Effector memory CD8-positive, alpha-beta T cell (primary cell): ENCODE data around the gene XXYLT1.

Experiments used
- ATAC-seq: fragments of 150-1000 bp; cut with Tn5 transposase; replicated peaks from 2 replicates; pipeline ENCODE4 v1.10.0; 2021; ENCODE audit warnings: mild to moderate bottlenecking, moderate library complexity
- DNase-seq, 3 experiments: peaks; one replicate each; pipeline ENCODE4 v3.0.0; 2021
- H3K27ac Mint-ChIP-seq, 2 donors: one replicate each; pipeline ENCODE4 v1.8.0; 2022; ENCODE audit warnings: mild to moderate bottlenecking in 2 of 2, mixed read lengths in 2 of 2, moderate library complexity in 2 of 2
- H3K27me3 Mint-ChIP-seq, 2 donors: one replicate each; pipeline ENCODE4 v1.8.0; 2022; ENCODE audit warnings: mixed read lengths in 2 of 2
- H3K36me3 Mint-ChIP-seq: one replicate; pipeline ENCODE4 v1.8.0; 2022; ENCODE audit warnings: mild to moderate bottlenecking, moderate library complexity, mixed read lengths; ENCODE audit not compliant: insufficient read depth
- H3K4me1 Mint-ChIP-seq, 2 donors: one replicate each; pipeline ENCODE4 v1.8.0; 2022; ENCODE audit warnings: low read depth in 2 of 2, mixed read lengths in 2 of 2
- H3K4me3 Mint-ChIP-seq, 2 donors: one replicate each; pipeline ENCODE4 v1.8.0; 2022; ENCODE audit warnings: mild to moderate bottlenecking in 2 of 2, mixed read lengths in 2 of 2, moderate library complexity in 2 of 2
- H3K9me3 Mint-ChIP-seq, 2 donors: one replicate each; pipeline ENCODE4 v1.8.0; 2022; ENCODE audit warnings: mixed read lengths in 2 of 2

Gene XXYLT1

GRCh38 chr3:195066441-195066841 is 204.5 kb downstream of the XXYLT1 start:
- ATAC-seq (no peak), DNase-seq (no peak)
- H3K4me1 Mint-ChIP-seq, result no peaks in the 10 kb centered on the region
- H3K4me3 Mint-ChIP-seq, result no peak overlapping the region
- peaks cover 6% of the 10 kb centered on the region for H3K36me3 Mint-ChIP-seq
- H3K27ac Mint-ChIP-seq, result peak overlapping the region in 1 of 2 donors; percentile 38
- H3K27me3 Mint-ChIP-seq, result peaks cover 14 to 15% of the 10 kb centered on the region in 2 donors
- no peaks in the 10 kb centered on the region for H3K9me3 Mint-ChIP-seq

GRCh38 chr3:195065864-195066185 is 205.1 kb downstream of the XXYLT1 start:
- H3K4me3 Mint-ChIP-seq, result no peak overlapping the region
- DNase-seq (no peak), ATAC-seq (no peak)
- no peaks in the 10 kb centered on the region for H3K9me3 Mint-ChIP-seq
- H3K27me3 Mint-ChIP-seq, result peaks cover 18 to 21% of the 10 kb centered on the region in 2 donors
- peak overlapping the region in 1 of 2 donors; percentile 67 for H3K27ac Mint-ChIP-seq
- H3K4me1 Mint-ChIP-seq, result no peaks in the 10 kb centered on the region
- peaks cover 6% of the 10 kb centered on the region for H3K36me3 Mint-ChIP-seq

GRCh38 chr3:195065142-195065863 is 205.7 kb downstream of the XXYLT1 start:
- H3K4me1 Mint-ChIP-seq, result peaks cover 0 to 2% of the 10 kb centered on the region in 2 donors
- DNase-seq (no peak), ATAC-seq (no peak)
- H3K9me3 Mint-ChIP-seq, result no peaks in the 10 kb centered on the region
- peak overlapping the region in 1 of 2 donors; percentile 67 for H3K27ac Mint-ChIP-seq
- H3K27me3 Mint-ChIP-seq, result peaks cover 22 to 27% of the 10 kb centered on the region in 2 donors
- H3K4me3 Mint-ChIP-seq, result no peak overlapping the region
- peaks cover 6% of the 10 kb centered on the region for H3K36me3 Mint-ChIP-seq

DNA sequence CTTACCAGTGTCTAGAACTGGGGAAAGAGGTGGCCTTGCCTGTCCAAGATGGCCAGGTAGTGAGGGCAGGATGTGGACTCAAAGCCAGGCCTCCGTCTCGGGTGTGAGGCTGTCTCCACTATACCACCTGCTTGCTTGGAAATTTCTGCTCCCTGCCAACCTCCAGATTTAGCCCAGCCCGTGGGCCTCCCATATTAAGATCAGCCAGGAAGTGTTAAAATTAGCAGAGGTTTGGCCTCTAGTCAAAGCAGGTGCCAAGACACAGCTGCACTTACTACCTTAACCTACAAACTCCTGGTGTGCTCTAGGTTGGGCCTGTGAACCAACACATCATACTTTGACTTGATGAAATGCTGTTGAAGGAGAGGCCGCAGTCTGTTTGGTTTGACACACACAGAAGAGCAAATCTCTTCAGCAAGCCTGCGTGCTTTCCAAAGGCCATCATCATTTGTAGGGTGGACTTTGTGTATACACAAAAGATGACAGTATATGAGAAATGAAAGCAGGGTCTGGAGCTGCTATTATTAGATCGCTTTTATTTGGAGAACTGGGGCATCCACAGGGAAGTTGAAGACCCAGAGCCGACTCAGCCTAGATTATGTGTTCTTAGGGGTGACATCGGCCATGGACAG is 206.5 kb downstream of the XXYLT1 start:
- no peak for DNase-seq
- H3K4me1 Mint-ChIP-seq, result peaks cover 0 to 2% of the 10 kb centered on the region in 2 donors
- H3K27me3 Mint-ChIP-seq, result peaks cover 22 to 28% of the 10 kb centered on the region in 2 donors
- peaks cover 6% of the 10 kb centered on the region for H3K36me3 Mint-ChIP-seq
- H3K27ac Mint-ChIP-seq, result no peak overlapping the region
- no peak for ATAC-seq
- H3K4me3 Mint-ChIP-seq, result no peak overlapping the region
- no peaks in the 10 kb centered on the region for H3K9me3 Mint-ChIP-seq

GRCh38 chr3:195063581-195064193 is 207.3 kb downstream of the XXYLT1 start:
- DNase-seq (no peak), ATAC-seq (no peak)
- H3K9me3 Mint-ChIP-seq, result no peaks in the 10 kb centered on the region
- H3K4me3 Mint-ChIP-seq, result no peak overlapping the region
- peaks cover 0 to 2% of the 10 kb centered on the region in 2 donors for H3K4me1 Mint-ChIP-seq
- peaks cover 22 to 35% of the 10 kb centered on the region in 2 donors for H3K27me3 Mint-ChIP-seq
- H3K27ac Mint-ChIP-seq, result no peak overlapping the region
- H3K36me3 Mint-ChIP-seq, result peaks cover 6% of the 10 kb centered on the region

DNA sequence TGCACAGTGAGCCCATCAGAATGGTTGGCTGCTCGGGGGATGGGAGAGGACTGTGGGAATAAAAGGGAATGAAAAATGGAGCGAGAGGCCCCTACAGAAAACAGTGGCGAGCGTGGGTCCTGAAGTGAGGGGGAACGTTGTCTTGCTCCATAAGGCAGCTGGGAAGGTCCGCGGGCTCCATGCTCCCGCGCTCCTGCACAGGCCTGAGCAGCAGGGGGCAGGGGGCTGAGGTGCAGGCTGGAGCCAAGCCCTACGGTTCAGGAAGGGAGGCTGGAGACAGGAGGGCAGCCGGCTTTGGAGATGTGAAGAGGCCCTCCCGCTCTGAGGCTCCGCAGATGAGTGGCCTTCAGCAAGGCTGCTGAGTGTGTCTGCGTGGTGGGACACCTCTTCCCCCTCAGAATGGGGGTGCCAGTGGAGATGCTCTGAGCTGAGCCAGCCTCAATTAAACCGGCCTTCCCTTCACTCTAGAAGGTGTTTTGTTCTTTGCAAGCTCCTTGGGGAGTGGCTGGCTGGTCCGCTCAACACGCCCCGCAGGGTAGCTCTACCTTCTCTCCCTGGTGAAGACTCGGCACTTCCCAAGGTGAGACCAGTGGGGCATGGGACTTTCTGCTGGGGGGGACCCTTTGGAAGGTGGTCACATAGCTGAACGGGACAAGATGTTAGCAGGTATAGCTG is 208.0 kb downstream of the XXYLT1 start:
- no peaks in the 10 kb centered on the region for H3K9me3 Mint-ChIP-seq
- H3K4me3 Mint-ChIP-seq, result no peak overlapping the region
- DNase-seq (no peak), ATAC-seq (no peak)
- H3K36me3 Mint-ChIP-seq, result peaks cover 3% of the 10 kb centered on the region
- H3K4me1 Mint-ChIP-seq, result peaks cover 0 to 2% of the 10 kb centered on the region in 2 donors
- no peak overlapping the region for H3K27ac Mint-ChIP-seq
- H3K27me3 Mint-ChIP-seq, result peaks cover 22 to 38% of the 10 kb centered on the region in 2 donors

GRCh38 chr3:195061756-195062655 is 209.0 kb downstream of the XXYLT1 start:
- ATAC-seq, result no peak
- Mint-ChIP-seq H3K27ac (peak overlapping the region in 1 of 2 donors; percentile 56), H3K27me3 (peaks cover 22 to 38% of the 10 kb centered on the region in 2 donors), H3K9me3 (no peaks in the 10 kb centered on the region), H3K4me1 (peaks cover 0 to 2% of the 10 kb centered on the region in 2 donors), H3K4me3 (no peak overlapping the region), H3K36me3 (peaks cover 3% of the 10 kb centered on the region)
- DNase-seq, result no peak

DNA sequence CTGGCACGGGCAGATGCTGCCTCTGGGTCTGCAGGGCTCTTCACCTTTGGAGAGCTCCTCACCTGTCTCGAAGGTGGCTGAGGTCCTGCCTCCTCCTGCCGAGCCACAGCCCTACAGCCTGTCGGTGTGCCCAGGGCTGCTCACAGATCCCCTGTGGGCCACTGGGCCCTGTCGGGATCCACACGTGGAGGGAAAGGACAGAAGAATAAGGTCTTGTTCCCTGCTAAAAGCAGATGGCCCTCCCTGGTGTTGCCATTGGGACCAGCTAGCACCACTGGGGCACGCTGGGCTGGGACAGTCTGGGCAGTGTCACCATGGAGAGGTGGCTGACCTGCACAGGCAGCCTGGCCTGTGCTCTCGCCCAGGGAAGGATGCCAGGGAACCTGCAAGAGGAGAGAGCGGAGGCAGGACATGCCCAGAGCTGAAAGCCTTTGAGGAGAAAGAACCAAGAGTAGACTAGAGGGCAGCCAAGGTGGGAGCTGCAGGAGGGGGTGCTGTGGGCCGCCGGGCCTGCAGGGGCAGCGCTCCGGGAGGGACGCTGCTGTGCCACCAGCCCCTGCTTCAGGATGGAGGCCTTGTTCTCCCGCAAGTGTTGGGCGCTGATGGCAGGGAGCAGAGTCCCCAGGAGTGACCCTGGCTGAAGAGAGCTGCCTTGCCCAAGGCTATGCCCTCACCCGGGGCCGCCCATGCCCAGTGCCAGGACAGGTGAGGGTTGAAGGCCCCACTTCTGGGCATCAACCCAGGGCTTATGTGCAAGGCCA is 210.2 kb downstream of the XXYLT1 start:
- no peaks in the 10 kb centered on the region for H3K9me3 Mint-ChIP-seq
- no peak overlapping the region for H3K27ac Mint-ChIP-seq
- H3K4me1 Mint-ChIP-seq, result peaks cover 0 to 2% of the 10 kb centered on the region in 2 donors
- H3K27me3 Mint-ChIP-seq, result peaks cover 22 to 42% of the 10 kb centered on the region in 2 donors
- ATAC-seq, result no peak
- peaks cover 3% of the 10 kb centered on the region for H3K36me3 Mint-ChIP-seq
- H3K4me3 Mint-ChIP-seq, result no peak overlapping the region
- DNase-seq, result no peak

DNA sequence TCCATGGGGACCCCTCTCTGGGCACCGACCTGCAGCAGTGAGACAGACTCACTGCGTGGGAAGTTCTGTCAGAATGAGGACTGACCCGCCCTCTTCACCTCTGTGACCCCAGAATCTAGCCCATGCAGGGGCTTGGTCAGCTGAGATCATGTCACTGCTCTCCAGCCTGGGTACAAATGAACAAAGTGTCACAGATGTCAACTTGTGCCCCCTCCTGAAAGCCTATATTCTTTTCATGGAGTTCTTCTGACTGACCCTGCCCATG is 210.8 kb downstream of the XXYLT1 start:
- H3K36me3 Mint-ChIP-seq, result peaks cover 3% of the 10 kb centered on the region
- no peaks in the 10 kb centered on the region for H3K9me3 Mint-ChIP-seq
- ATAC-seq (no peak), DNase-seq (no peak)
- peaks cover 0 to 2% of the 10 kb centered on the region in 2 donors for H3K4me1 Mint-ChIP-seq
- H3K27ac Mint-ChIP-seq, result no peak overlapping the region
- H3K27me3 Mint-ChIP-seq, result peaks cover 23 to 47% of the 10 kb centered on the region in 2 donors
- no peak overlapping the region for H3K4me3 Mint-ChIP-seq

DNA sequence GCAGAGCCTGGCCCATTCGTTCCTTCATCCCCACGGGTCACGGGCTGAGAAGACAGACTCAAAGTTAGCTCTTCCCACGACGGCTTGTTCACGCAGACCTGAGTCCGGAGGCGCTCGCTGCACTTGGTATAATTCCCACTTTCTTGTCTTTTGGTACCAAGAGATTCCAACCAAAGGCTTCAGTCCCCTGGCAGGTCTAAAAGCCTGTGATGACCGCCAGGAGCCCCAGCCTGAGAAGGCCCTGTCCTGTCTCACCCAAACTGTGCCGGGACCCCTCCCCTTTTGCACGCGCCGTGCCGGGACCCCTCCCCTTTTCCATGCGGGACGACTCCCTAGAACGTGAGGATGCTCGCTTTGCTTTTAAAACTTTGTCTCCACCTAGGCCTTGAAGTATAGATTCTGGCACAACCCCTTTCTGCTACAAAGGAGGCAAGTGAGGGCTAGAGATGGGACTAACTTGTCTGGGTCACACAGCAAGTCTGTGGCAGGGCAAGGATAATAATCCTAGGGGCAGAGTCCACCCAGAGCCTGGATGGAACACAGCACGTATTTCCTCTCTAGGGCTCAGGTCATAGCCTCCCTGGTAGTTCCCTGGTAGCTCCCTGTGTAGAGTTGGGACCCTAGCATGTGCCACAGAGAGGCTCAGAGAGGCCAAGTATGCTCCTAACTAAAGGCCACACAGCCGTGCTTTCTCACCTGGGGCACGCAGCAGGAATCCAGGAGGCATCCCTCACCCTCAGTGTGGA is 211.3 kb downstream of the XXYLT1 start:
- DNase-seq (no peak), ATAC-seq (no peak)
- Mint-ChIP-seq H3K4me3 (no peak overlapping the region), H3K9me3 (no peaks in the 10 kb centered on the region), H3K27ac (no peak overlapping the region), H3K36me3 (peaks cover 3% of the 10 kb centered on the region), H3K27me3 (peaks cover 28 to 52% of the 10 kb centered on the region in 2 donors), H3K4me1 (peaks cover 0 to 2% of the 10 kb centered on the region in 2 donors)

- DNase-seq (no peak), ATAC-seq (no peak)
- Mint-ChIP-seq H3K4me1 (peaks cover 0 to 2% of the 10 kb centered on the region in 2 donors), H3K9me3 (no peaks in the 10 kb centered on the region), H3K27me3 (peaks cover 29 to 59% of the 10 kb centered on the region in 2 donors), H3K4me3 (no peak overlapping the region), H3K27ac (no peak overlapping the region), H3K36me3 (peaks cover 3% of the 10 kb centered on the region)
Measured at GRCh38 chr3:195059006-195059350, 212.0 kb downstream of the XXYLT1 start.
